HL-60/S4 treated with retinoic acid at 250 ng/mL for 4 days and 3 days (cell line): Measurements from ENCODE around the gene TBC1D5.
"Not testable (repeated sequence)": the region's sequence is repeated elsewhere in the genome, so short reads cannot be mapped to it uniquely, and the experiment has no call there.

Experiments
- in situ Hi-C: fragments of 300-500 bp; cut with MboI; formaldehyde crosslinking; loops from 2 replicates; pipeline ENCODE4 v1.7.0; 2022; ENCODE audit warnings: low sequenced_read_pairs

Gene TBC1D5

DNA sequence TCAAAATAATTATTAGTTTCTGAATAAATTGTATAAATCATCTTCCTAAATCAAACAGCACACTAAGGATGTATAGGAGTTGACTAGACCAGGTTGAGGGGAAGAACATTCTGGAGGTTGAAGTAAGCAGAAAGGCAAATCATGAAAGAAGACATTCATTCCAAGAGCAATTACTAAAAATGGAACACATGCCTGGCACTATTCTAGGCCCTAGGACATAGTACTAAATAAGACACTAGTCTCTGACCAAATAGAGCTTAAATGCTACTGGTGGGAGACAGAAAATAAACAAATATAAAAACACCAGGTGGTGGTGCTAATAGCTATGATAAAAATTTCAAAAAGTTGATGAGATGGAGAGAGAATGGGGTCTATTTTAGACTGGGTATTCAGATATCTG lies 190.1 kb downstream of the TBC1D5 start:
- in situ Hi-C loops = no loop called here

DNA sequence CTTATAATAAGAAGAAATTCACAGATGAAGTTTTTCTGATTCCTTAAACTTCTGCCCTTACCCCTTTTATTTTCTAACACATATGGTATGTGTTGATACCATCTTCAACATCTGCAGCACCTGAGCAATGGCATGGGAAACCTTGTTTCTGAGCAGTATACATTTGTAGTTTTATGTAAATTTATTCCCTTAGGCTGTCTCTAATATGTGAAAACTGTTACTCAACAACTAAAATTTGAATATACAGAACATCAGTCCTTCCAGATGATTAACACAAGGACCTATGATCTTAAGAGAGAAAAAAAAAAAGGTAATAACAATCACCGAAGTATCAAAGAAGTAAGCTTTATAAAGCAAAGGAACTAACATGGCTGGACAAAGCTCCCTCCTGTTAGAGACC lies 190.5 kb downstream of the TBC1D5 start:
- in situ Hi-C loops = no loop called here

DNA sequence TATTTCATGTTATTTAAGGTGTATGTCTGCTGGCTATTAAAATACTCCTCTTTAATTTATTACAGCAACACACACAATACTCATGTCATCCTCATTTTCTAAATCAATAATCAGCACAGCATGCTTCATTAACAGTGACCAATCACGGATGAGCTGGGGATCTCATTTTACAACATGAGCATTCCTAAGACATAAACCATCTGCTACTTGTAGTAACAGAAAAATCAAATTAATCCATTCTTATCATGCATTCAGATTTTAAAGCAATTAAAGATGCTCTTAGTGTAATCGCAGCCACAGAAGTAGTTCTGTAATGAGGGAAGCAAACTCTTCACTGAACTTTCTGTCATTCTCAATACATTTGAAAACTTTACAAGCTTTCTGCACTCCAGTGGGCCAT lies 191.1 kb downstream of the TBC1D5 start:
- in situ Hi-C loops = no loop called here

DNA sequence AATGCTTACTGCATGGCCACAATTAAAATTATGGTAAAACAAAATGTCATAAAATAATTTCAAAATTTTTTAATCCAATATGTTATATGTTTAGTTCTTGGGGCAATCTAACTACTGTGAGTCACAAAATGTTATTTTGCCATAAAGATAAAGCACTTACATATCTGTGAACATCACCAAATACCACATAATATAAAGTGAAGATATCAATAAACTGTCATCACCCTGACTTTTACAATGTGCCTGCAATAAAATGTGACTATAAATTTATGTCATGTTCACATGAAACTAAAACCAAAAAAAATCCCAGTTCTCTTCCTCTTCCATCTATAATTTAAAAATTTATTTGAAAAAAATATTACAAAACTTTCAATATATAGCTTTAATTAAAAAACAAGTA lies 191.8 kb downstream of the TBC1D5 start:
- in situ Hi-C loops = no loop called here

DNA sequence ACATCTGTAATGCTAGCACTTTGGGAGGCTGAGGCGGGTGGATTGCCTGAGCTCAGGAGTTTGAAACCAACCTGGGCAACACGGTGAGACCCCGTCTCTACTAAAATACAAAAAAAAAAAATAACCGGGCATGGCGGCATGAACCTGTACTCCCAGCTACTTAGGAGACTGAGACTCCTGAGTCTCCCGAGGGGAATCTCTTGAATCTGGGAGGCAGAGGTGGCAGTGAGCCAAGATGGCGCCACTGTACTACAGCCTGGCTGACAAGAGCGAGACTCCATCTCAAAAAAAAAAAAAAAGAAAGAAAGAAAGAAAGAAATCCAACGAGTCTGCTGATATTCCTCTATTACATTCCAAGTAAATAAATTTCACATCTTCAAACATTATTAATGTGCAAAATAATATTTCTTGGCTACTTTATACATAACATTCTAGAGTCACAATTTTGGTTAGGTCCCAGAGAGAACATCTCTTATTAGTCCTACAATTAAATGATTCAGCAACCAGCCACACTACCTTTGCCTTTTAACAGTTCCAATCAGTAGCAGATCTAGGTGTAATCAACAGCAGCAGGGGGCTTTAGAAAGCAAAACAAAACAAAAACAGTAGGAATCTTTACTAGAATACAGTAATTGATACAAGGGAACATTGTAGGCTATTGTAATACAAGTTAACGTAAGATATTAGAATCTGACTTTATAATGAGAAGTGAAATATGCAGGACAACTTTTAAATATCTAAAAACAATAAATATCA lies 195.8 kb downstream of the TBC1D5 start:
- in situ Hi-C loops = no loop called here

DNA sequence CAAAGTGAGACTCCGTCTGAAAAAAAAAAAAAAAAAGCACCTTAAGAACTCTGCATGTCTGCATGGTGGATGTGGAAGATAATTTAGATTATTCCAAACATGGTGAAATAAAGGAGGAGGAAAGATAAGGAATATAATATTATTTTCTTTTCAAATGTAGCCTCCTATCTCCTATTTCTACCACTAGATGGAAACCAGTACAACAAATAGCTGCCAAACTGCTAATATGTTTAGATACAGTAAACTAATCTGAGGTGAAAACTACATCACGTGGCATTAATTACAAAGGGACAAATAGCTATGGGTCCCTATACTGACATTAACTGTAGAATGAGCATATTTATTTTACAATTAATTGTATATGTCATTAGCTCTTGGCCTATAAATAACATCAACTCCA lies 197.8 kb downstream of the TBC1D5 start:
- in situ Hi-C loops = no loop called here

DNA sequence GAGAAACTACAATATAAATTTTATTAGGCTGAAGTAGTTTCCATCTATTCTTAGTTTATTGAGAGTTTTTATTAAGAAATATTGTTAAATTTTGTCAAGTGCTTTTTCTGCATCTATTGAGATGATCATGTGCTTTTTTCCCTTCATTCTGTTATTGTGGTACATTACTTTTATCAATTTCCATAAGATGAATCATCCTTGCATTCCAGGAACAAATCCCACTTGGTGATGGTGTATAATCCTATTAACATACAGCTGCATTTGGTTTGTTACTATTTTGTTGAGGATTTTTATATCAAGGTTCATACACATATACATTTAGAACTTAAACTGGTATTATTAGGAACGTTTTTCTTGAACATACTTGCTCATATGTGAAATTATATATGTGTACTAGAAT lies 199.8 kb downstream of the TBC1D5 start:
- in situ Hi-C loops = no loop called here

DNA sequence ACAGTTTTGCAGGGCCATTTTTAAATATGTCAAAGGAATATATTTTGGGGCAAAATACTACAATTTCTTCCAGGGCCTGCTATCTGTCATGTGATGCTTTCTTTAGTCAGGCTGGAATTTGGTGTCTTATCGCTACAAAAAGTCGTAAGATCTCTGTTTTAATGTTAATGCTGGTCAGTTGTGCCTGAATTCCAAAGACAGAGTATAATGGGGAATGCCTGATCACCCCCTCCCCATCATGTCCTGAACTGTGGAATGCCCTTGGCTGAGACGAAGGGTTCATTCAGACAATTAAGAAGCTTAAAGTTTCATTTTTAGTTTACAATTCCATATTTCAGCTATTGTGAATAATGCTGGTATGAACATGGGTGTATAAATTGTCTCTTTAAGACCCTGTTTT lies 203.0 kb downstream of the TBC1D5 start:
- in situ Hi-C loops = no loop called here

DNA sequence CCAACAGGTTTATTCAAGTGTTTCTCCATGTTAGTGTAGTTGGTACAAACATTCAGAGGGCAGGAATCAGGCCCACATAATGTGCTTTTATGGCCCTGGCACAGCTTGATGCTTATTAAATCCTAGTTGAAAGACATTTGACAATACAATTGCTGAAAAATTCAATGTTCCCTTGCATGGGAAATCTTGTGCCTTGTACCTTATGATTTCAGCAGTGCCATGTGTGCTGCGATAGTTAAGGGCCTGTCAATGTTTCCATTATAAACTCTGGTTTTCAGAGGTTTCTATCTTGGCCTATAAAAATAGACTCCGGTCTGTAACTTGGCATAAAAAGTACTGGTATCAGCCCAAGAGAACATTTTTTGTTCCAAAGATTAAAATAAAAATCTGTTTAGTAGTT lies 207.2 kb downstream of the TBC1D5 start:
- in situ Hi-C loops = no loop called here

DNA sequence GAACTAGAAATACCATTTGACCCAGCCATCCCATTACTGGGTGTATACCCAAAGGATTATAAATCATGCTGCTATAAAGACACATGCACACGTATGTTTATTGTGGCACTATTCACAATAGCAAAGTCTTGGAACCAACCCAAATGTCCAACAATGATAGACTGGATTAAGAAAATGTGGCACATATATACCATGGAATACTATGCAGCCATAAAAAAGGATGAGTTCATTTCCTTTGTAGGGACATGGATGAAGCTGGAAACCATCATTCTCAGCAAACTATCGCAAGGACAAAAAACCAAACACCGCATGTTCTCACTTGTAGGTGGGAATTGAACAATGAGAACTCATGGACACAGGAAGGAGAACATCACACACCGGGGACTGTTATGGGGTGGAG lies 210.0 kb downstream of the TBC1D5 start:
- in situ Hi-C loops = not testable (repeated sequence)

DNA sequence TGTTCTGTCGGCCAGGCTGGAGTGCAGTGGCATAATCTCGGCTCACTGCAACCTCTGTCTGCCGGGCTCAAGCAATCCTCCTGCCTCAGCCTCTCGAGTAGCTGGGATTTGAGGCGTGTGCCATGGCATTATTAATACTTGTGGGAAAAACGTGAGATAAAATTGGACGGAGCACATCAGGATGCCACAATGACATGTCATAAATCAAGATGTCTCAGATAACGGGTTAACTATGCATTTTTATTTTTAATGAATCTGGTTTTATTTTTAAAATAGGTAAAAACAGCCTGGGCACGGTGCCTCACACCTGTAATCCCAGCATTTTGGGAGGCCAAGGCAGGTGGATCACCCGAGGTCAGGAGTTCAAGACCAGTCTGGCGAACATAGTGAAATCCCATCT lies 212.8 kb downstream of the TBC1D5 start:
- in situ Hi-C loops = no loop called here

DNA sequence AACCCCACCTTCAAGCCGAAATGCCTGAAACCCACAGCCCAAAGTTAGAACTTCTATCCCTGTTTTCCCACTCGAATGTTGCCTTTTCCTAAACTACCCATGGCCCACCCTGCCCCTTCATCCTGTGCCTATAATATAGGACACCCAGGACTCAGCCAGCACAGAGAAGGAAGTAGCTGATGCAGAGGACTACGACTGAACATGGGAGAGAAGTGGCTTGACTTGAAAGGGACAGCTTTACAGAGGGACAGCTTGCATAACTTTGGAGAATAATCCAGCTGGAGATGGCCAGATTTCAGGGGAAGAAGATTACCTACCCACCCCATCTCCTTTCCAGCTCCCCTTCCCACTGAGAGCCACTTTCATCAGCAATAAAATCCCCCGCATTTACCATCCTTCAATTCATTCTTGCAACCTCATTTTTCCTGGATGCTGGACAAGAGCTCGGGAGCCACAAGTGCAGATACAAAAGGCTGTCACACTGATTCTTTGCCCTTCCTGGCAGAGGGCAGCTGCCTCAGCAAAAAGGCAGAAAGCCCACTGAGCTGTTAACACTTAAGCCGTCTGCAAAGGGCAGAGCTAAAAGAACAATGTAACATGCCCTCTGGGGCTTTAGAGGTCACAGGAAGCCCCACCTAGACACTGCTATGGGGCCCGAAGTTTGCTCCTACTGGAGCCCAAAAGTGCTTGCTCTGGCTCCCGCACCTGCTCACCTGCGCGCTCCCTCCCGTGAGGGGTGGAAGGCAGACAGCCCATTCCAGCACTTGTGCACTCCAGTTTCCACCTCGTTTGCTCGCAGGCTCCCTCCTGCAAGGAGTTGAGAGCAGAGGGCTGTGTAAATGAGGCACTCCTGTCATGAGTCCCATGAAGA lies 224.0 kb downstream of the TBC1D5 start:
- in situ Hi-C loops = no loop called here

DNA sequence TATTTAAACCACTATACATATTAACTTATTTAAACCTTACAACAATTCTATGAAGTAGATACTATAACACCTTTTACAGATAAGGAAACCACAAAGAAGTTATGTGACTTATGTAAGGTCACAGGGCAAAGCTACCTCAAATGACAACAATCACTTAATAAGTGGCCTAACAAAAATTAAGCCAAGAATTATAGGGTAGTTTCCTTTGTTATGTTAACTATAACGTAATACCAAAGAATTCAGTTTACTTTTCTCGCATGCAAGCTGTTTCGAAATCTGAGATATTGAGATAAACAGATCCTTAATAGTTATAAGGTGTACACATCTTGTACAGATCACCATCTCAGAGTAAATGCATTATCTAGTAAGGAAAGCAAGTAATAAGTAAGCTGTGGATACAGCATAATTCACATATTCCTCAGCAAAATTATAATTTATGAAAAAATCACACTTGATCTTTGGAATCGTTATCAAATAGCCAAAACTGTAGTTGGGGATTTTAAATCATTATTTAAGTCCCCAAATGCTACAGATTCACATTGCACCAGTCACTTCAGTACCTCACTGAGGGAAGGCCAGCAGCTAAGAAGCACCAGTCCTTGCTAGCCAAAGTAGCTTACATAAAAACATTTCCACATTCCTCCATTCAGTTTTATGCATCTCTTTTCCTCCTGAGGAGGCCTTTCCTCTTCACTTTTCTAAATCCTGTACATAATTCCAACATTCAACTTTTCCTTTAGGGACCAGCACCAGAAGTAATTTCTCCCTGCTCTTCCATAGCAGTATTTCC lies 226.8 kb downstream of the TBC1D5 start:
- in situ Hi-C loops = no loop called here

DNA sequence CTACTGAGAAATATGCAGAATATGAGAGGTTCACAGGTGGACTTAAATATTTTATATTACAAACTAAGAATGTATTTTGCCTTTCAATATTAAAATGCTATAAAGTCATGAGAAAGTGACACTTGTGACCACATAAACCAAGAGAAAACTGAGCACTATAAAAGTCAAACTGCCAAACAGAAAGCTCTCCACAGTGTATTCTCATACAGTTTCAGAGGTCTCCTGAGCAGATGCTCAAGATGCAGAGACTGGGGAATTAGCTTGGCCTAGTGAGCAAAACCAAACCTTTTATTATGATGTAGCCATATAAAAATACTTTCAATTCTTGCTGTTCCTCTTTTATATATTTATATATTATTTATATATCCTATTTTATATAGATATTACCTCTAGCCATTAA lies 227.8 kb downstream of the TBC1D5 start:
- in situ Hi-C loops = no loop called here

DNA sequence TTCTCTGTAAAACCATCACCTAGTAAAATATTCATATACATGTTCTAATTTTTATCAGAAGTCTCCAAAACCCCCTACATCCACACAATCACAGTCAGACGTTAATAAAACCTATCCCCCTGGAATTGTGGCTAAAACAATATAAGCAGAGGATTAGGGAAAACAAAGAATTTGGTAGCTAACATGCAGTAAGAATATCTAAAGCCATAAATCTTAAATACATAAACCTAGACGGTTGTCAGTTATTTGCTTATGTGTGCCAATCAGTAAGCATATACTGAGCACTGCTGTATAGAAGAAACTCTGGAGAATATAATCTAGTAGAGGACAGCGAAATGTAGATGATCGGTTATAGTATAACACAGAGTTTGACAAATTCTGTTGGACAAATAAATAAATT lies 232.2 kb downstream of the TBC1D5 start:
- in situ Hi-C loops = no loop called here

DNA sequence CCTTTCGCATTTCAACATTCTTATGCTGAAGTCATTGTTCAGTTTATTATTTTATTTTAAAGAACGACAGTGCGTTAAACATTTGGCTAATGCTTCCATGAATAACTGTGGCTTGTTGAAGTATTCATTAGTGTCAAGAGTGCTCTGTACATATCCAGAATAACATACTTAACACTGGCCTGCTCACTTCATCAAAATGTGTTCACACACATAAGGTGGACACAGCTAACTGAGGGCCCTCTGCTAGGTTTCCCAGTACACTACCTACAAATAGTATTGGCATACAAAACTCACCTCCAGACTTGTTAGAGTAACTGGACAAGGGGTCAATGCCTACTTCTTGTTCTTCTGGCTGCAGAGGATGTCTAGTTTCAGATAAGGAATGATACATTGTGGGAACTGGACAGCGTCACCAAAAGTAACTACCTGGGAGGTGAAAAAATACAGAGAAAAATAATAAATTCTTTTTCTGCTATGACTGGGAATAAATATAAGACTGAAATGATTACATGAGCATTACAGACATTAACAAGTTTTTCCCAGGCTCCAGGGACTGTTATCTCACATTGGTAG lies 234.2 kb downstream of the TBC1D5 start:
- in situ Hi-C loops = no loop called here

DNA sequence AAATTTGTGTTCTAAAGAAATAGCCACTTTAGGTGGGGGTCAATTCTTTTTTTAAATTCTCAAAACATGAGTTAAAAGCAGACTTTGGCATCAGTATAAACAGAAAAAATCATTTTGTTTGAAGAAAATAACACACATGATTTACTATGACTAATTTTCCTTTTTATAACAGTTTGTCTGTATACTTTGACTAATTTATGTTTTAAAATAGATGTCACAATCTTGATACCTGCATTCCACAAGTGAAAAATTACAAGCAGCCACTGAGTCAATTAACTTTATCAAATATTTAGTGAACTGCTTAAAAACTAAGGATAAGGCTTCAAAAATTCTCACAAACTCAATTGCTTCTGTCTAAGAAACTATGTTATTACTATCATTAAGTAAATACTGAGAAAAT lies 235.0 kb downstream of the TBC1D5 start:
- in situ Hi-C loops = no loop called here

DNA sequence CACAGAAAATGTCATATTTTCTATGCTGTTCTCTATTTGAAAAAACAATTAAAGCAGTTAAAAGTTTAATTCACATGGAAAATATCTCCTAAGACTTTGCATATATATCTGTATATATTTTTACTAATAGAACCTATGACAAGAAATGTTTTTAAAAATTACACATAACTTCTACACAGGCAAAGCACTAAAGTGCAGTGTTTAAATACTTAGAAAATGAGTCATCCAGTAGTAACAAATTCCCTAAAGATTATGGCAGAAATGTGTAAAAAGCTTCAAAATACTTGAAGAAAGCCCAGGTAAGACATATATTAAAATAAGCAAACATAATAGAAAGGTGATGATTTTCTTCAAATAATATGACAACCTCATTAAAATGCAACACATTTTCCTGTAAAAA lies 236.6 kb downstream of the TBC1D5 start:
- in situ Hi-C loops = no loop called here

DNA sequence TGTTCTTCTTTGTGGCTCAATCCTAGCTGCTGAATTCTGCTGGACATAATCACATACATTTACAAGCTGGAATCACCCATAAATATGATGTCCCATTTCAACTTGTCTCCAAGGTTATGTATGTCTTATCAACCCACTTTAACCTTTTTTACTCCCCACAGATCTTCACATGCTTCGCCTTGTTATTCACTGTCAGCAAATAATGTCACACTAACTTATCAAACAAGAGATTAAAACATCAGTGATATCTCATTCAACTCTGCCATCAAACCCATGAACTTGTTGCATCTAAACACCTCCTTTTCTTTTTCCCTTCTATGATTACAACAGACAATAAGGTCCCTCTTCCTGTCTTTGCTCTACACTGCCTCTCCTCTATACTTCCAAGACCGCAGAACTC lies 240.7 kb downstream of the TBC1D5 start:
- in situ Hi-C loops = no loop called here

DNA sequence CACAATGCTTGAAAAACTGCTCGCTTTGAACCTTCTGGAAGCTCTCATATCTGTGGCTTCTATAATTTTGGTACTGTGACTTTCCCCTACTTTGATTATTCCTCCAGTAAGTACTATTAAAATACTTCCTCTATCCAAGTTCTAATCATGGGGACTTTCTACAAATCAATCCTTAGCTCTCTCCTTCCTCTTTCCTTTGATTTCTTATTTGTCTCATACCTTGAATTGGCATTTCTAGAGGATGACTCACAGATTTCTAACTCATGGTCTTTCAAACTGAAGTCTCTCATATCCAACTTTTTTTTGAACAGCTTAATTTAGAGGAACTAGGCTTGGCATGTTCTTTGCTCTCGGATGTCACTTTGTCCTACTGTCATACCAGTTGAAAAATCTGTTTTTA lies 241.8 kb downstream of the TBC1D5 start:
- in situ Hi-C loops = no loop called here

DNA sequence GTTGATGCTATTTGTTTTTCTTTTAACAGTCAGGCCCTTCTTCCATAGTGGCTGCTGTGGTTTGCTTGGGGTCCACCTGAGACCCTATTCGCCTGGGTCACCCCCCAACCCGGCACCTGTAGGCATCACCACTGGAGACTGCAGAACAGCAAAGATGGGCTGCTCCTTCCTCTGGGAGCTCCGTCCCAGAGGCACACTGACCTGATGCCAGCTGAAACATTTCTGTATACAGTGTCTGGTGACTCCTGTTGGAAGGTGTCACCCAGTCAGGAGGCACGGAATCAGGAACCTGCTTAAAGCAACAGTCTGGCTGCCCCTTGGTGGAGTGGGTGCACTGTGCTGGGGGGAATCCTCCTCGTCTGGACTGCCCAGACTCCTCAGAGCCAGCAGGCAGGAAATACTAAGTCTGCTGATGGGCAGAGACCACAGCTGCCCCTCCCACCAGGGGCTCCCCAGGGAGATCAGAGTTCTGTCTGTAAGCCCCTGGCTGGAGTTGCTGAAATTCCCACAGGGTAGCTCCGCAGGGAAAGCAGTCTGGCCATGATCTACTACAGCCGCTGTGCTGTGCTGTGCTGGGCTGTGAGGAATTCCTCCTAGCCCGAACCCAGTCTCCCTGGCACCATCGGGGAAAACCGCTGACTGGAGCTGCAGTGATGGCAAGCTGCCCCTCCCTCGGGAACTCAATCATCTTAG lies 248.2 kb downstream of the TBC1D5 start:
- in situ Hi-C loops = no loop called here
